ENCODE measurements around the gene SLC29A3. TPM values are rescaled to one million over a fixed set of nuclear protein-coding genes. Genes with fewer than 3 reads are reported as not detected.

SLC29A3 gene
- total and polyA plus RNA-seq, 10 of the 15 experiments (the other 5 are each of a cell fraction or from before 2014, with no cell fraction given) = 1.5 to 4.0 (median 2.7) TPM

- TF ChIP-seq CBX3 (IDR thresholded peaks at IDR 0.05; ENCODE audit: borderline replicate concordance, low read depth) = no peak
Measured at GRCh38 chr10:71399946-71400345, 80.9 kb downstream of the SLC29A3 start (continued).

GRCh38 chr10:71401056-71401455, 82.0 kb downstream of the SLC29A3 start:
- no peak overlapping the region for H2AFZ ChIP-seq (ENCODE audit: control insufficient read depth, low read depth, low read length)
- POLR2A ChIA-PET = no interaction called here
- no peaks in the 10 kb centered on the region for H3K36me3 ChIP-seq (ENCODE audit: control insufficient read depth in 2 of 2, insufficient read depth in 2 of 2, low read length in 1 of 2)
- SMC1A ChIA-PET (ENCODE audit: uncharacterized antibody, unreplicated experiment) = no interaction called here
- WGBS (ENCODE audit: insufficient coverage, insufficient replicate concordance, low lambda C conversion rate, missing lambda C conversion rate) = 35% methylated on average over 7 of the region's 7 CpGs
- no peak for TF ChIP-seq CREB1 (IDR thresholded peaks at IDR 0.05; ENCODE audit: low read depth)
- TF ChIP-seq PRDM15 (CRISPR knock-in tag; IDR thresholded peaks at IDR 0.05) = no peak
- no peak for TF ChIP-seq RUNX3 (IDR thresholded peaks at IDR 0.05; ENCODE audit: low read length)
- TF ChIP-seq ZZZ3 (IDR thresholded peaks at IDR 0.05; ENCODE audit: control insufficient read depth, insufficient read length, low read depth) = no peak
- no peak for TF ChIP-seq STAT3 (IDR thresholded peaks at IDR 0.05; ENCODE audit: low read depth, low read length)
- no peak for TF ChIP-seq KDM1A (IDR thresholded peaks at IDR 0.05; ENCODE audit: borderline replicate concordance)
- TF ChIP-seq SPI1 (IDR thresholded peaks at IDR 0.05; ENCODE audit: borderline replicate concordance, insufficient read depth, low read depth, low read length) = no peak
- H3K4me2 ChIP-seq (ENCODE audit: control insufficient read depth, insufficient read depth) = no peak overlapping the region
- no peak overlapping the region for H3K4me3 ChIP-seq
- no peak overlapping the region for H3K27ac ChIP-seq (ENCODE audit: control insufficient read depth, insufficient read depth)
- RAD21 ChIA-PET (ENCODE audit: unreplicated experiment) = no interaction called here
- no peaks in the 10 kb centered on the region for H3K4me1 ChIP-seq (ENCODE audit: control insufficient read depth, insufficient read depth, low read length)
- CTCF ChIA-PET = no interaction called here
- no peaks in the 10 kb centered on the region for H4K20me1 ChIP-seq (ENCODE audit: control insufficient read depth, insufficient read depth)
- no peak for DNase-seq (ENCODE audit: low read depth, low spot score)
- no peak overlapping the region for H3K9ac ChIP-seq (ENCODE audit: control insufficient read depth, insufficient read depth, low read length)
- in situ Hi-C loops (cut with MboI) = no loop called here
- no peak for ATAC-seq
- peaks cover 14 to 17% of the 10 kb centered on the region in 2 experiments for H3K27me3 ChIP-seq (replicated peaks in 1 of 2; ENCODE audit: control insufficient read depth in 2 of 2, insufficient read depth in 2 of 2, low read length in 1 of 2)
- intact Hi-C loops (cut with micrococcal nuclease; ENCODE audit: unreplicated experiment) = no loop called here
- BruUV-seq (replicated peaks) = no TSS peak
- no peaks in the 10 kb centered on the region for H3K79me2 ChIP-seq (ENCODE audit: control insufficient read depth, insufficient read depth, low read length)
- H3K9me3 ChIP-seq (replicated peaks; ENCODE audit: control insufficient read depth, insufficient read depth, low read length) = no peaks in the 10 kb centered on the region
- no peak for FAIRE-seq

Data from GM12878 (cell line).